Transverse colon (tissue), 3 donors: ENCODE results near the gene CLEC4M.

Source experiments
- POLR2A ChIP-seq: fragments of 450-650 bp; IDR thresholded peaks from one replicate; pipeline ENCODE4 v1.6.1; 2016; ENCODE audit warnings: antibody characterized with exemption, mild to moderate bottlenecking, moderate library complexity
- TF ChIP-seq, protein P1 (sequence below), 5 experiments: fragments of 200-600 bp in 3 of 5; fragments of 450-650 bp in 2 of 5; sonication (generic) in 3 of 5; IDR thresholded peaks; 1 replicate in 2 of 5; 2 replicates in 3 of 5; pipeline ENCODE4 v1.5.1; 2016 to 2017; ENCODE audit warnings: antibody characterized with exemption in 5 of 5, inconsistent platforms in 3 of 5, mild to moderate bottlenecking in 2 of 5, moderate library complexity in 1 of 5

DNA sequence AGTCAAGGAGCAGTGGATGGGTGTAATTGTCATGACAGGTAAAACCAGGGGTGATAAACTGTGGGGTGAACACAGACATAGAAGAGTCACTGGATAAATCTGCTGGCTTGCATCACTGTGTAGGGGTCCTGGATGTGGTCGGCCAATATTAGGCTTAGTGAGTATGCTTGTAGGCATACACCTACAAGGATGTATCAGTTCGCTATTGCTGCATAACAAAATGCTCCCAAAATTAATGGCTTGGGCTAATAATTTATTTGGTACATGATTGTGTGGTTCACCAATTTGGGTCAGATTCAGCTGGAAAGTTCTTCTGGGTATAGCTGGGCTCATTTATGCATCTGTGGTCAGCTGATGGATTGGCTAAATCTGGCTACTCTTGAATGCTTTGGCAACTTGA, 55.8 kb downstream of the CLEC4M start:
- TF ChIP-seq, protein P1, sequence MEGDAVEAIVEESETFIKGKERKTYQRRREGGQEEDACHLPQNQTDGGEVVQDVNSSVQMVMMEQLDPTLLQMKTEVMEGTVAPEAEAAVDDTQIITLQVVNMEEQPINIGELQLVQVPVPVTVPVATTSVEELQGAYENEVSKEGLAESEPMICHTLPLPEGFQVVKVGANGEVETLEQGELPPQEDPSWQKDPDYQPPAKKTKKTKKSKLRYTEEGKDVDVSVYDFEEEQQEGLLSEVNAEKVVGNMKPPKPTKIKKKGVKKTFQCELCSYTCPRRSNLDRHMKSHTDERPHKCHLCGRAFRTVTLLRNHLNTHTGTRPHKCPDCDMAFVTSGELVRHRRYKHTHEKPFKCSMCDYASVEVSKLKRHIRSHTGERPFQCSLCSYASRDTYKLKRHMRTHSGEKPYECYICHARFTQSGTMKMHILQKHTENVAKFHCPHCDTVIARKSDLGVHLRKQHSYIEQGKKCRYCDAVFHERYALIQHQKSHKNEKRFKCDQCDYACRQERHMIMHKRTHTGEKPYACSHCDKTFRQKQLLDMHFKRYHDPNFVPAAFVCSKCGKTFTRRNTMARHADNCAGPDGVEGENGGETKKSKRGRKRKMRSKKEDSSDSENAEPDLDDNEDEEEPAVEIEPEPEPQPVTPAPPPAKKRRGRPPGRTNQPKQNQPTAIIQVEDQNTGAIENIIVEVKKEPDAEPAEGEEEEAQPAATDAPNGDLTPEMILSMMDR (IDR thresholded peaks at IDR 0.05), result no peak
- no peak for TF ChIP-seq POLR2A
